Ovary (tissue), 9 donors: ENCODE measurements around the gene NEUROD4. TPM values are rescaled to one million over a fixed set of nuclear protein-coding genes. Genes with fewer than 3 reads are reported as not detected.

Source experiments
- DNase-seq, 5 donors: peaks; one replicate each; pipeline ENCODE4 v3.0.0-alpha.2; 2019 to 2020
- H3K27ac ChIP-seq, 2 donors: fragments of 200-600 bp; one replicate each; pipeline versions ENCODE4 v1.5.1 to v1.8.0; 2019 to 2022
- H3K27me3 ChIP-seq: fragments of 200-600 bp; one replicate; pipeline ENCODE4 v1.8.0; 2022
- H3K36me3 ChIP-seq: fragments of 200-600 bp; sonication (generic); one replicate; pipeline ENCODE4 v1.5.1; 2019
- H3K4me1 ChIP-seq: one replicate; pipeline ENCODE4 v1.8.1; 2013; ENCODE audit warnings: mild to moderate bottlenecking, moderate library complexity; ENCODE audit not compliant: insufficient read depth
- H3K4me3 ChIP-seq: fragments of 200-600 bp; sonication (generic); one replicate; pipeline ENCODE4 v1.5.1; 2017
- H3K9me3 ChIP-seq, 2 donors: fragments of 200-600 bp in 1 of 2; sonication (generic) in 1 of 2; one replicate each; pipeline versions ENCODE4 v1.5.1 to v1.8.1; 2013 to 2019; ENCODE audit warnings: mild to moderate bottlenecking in 1 of 2, moderate library complexity in 1 of 2
- EP300 ChIP-seq: sonication (generic); formaldehyde crosslinking; IDR thresholded peaks from one replicate; pipeline ENCODE4 v1.6.1; 2017; ENCODE audit warnings: antibody characterized with exemption
- POLR2A ChIP-seq: fragments of 450-650 bp; IDR thresholded peaks from one replicate; pipeline ENCODE4 v1.6.1; 2017; ENCODE audit warnings: antibody characterized with exemption, mild to moderate bottlenecking, moderate library complexity
- WGBS, 3 donors: extraction: QIAGEN DNeasy Blood & Tissue Kit in 1 of 3; methylation state at CpG; one replicate each; pipeline versions ENCODE4 v1.1.5 to v1.1.7; 2013 to 2017; 5-methylcytosine and 5-hydroxymethylcytosine counted together
- intact Hi-C, 4 donors: fragments of 100-400 bp; cut with DNase I; formaldehyde crosslinking; loops; one replicate each; pipeline versions ENCODE4 v1.11.0 to v1.15.1; 2022 to 2023
- polyA plus RNA-seq, 2 donors: library from polyadenylated mRNA; stranded (reverse); fragments of 200-250 nt in 1 of 2; fragments of 350-450 nt in 1 of 2; fragmentation: Illumina TruSeq in 1 of 2; extraction: RNeasy Lipid Tissue Mini Kit (QIAGEN cat#74804) in 1 of 2; gene quantifications; one replicate each; pipeline ENCODE4 v1.2.3, GENCODE V29; 2013 to 2014
- total RNA-seq, 7 donors: library from RNA; depleted of rRNA in 2 of 7; stranded (reverse); fragments of >200 nt in 2 of 7; fragmentation: NEBNext Ultra II Directional in 3 of 7; extraction: Animal tissue kit (Norgen Biotek cat#: 25700) in 3 of 7; gene quantifications; one replicate each; pipeline versions ENCODE4 v1.1.0 to v1.2.4, GENCODE V29; 2016 to 2023
- TF ChIP-seq, protein P1 (sequence below), 3 donors: fragments of 450-650 bp in 2 of 3; fragments of 200-600 bp in 1 of 3; IDR thresholded peaks; one replicate each; pipeline versions ENCODE4 v1.5.1 to v1.8.0; 2016 to 2022; ENCODE audit warnings: antibody characterized with exemption in 3 of 3, mild to moderate bottlenecking in 1 of 3
- donor health status: DM: no; HTN: no; CAD: no; lungs with moderate emphysema.
- donor health status: DM: no; HTN: no; CAD: no.
- donor health status: Bipolar disorder and iron deficiency.
- donor health status: DM: yes; HTN: yes; CAD: no.
- donor health status: DM: no; HTN: no; CAD: no.
- donor health status: DM: yes; HTN: yes; CAD: no.

NEUROD4 gene
- total and polyA plus RNA-seq, 9 donors = not detected

- Histone ChIP-seq H3K27ac (no peak overlapping the region), H3K36me3 (no peaks in the 10 kb centered on the region), H3K9me3 (no peaks in the 10 kb centered on the region), H3K27me3 (no peaks in the 10 kb centered on the region), H3K4me1 (no peaks in the 10 kb centered on the region), H3K4me3 (no peak overlapping the region)
- no peak for DNase-seq
- intact Hi-C loops = no loop called here
- no peak for TF ChIP-seq EP300
- no peak for TF ChIP-seq POLR2A
- TF ChIP-seq, protein P1, sequence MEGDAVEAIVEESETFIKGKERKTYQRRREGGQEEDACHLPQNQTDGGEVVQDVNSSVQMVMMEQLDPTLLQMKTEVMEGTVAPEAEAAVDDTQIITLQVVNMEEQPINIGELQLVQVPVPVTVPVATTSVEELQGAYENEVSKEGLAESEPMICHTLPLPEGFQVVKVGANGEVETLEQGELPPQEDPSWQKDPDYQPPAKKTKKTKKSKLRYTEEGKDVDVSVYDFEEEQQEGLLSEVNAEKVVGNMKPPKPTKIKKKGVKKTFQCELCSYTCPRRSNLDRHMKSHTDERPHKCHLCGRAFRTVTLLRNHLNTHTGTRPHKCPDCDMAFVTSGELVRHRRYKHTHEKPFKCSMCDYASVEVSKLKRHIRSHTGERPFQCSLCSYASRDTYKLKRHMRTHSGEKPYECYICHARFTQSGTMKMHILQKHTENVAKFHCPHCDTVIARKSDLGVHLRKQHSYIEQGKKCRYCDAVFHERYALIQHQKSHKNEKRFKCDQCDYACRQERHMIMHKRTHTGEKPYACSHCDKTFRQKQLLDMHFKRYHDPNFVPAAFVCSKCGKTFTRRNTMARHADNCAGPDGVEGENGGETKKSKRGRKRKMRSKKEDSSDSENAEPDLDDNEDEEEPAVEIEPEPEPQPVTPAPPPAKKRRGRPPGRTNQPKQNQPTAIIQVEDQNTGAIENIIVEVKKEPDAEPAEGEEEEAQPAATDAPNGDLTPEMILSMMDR (IDR thresholded peaks at IDR 0.05) = no peak
- WGBS, 3 donors = 34 to 47% (median 36%) methylated on average over 5 of the region's 5 CpGs
These were observed 37.7 kb downstream of the NEUROD4 start for GRCh38 chr12:55057481-55057880.

DNA sequence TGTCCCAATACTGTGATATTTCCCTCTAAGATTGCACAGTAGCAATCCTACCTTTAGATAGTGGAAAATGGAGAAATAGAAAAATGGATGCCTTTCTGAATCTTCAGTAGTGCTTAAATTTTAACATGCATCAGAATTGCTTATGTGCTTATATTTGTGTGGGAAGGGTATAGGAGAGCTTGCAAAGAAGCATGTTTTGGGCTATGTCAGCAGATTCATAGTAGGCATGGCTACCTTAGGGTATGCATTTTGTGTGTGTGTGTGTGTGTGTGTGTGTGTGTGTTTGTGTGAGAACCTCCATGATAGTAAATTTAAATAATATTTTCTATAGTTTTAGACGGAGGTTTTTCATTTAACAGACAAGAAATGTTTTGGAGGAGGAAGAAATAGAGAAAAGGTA lies 38.3 kb downstream of the NEUROD4 start:
- intact Hi-C loops = no loop called here
- Histone ChIP-seq H3K9me3 (no peaks in the 10 kb centered on the region), H3K4me1 (no peaks in the 10 kb centered on the region), H3K4me3 (no peak overlapping the region), H3K27ac (no peak overlapping the region), H3K27me3 (no peaks in the 10 kb centered on the region), H3K36me3 (no peaks in the 10 kb centered on the region)
- TF ChIP-seq, protein P1 (IDR thresholded peaks at IDR 0.05) = no peak
- no peak for TF ChIP-seq EP300
- no peak for TF ChIP-seq POLR2A
- 71 to 81% (median 72%) methylated on average over 1 of the region's 1 CpG for WGBS, 3 donors
- no peak for DNase-seq

GRCh38 chr12:55058776-55059175 lies 39.0 kb downstream of the NEUROD4 start:
- WGBS, 3 donors = 78 to 88% (median 85%) methylated on average over 4 of the region's 4 CpGs
- intact Hi-C loops = no loop called here
- TF ChIP-seq EP300 (no peak), POLR2A (no peak)
- TF ChIP-seq, protein P1 (IDR thresholded peaks at IDR 0.05) = no peak

GRCh38 chr12:55060470-55060869 lies 40.7 kb downstream of the NEUROD4 start:
- intact Hi-C loops = no loop called here
- Histone ChIP-seq H3K9me3 (no peaks in the 10 kb centered on the region), H3K4me3 (no peak overlapping the region), H3K36me3 (no peaks in the 10 kb centered on the region), H3K27me3 (no peaks in the 10 kb centered on the region), H3K27ac (no peak overlapping the region), H3K4me1 (no peaks in the 10 kb centered on the region)
- TF ChIP-seq, protein P1 (IDR thresholded peaks at IDR 0.05) = no peak
- 43 to 75% (median 74%) methylated on average over 2 of the region's 2 CpGs for WGBS, 3 donors
- DNase-seq = no peak

More at GRCh38 chr12:55058776-55059175, 39.0 kb downstream of the NEUROD4 start:
- Histone ChIP-seq H3K9me3 (no peaks in the 10 kb centered on the region), H3K36me3 (no peaks in the 10 kb centered on the region), H3K4me1 (no peaks in the 10 kb centered on the region), H3K27me3 (no peaks in the 10 kb centered on the region), H3K27ac (no peak overlapping the region), H3K4me3 (no peak overlapping the region)
- DNase-seq = no peak

DNA sequence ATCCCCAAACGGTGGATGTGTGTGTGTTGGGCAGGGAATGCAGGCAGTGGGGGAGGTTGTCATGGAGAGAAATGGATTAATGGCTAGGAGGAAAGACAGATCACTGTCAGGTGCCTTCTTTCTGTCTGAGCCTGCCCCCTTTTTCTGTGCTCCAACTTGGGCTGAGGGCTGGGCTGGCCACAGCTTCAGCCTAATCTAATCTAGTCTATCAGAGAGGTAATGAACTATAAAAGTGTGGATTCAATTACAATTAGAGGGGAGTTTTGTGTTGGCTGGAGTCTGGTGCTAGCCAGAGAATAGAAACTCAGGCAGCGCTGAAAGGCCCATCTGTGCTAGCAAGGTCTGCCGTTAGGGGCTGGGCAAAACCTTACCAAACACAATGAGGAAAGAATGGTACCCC lies 41.2 kb downstream of the NEUROD4 start:
- no peak for DNase-seq
- H3K9me3 ChIP-seq = no peaks in the 10 kb centered on the region
- TF ChIP-seq POLR2A (no peak), EP300 (no peak)
- TF ChIP-seq, protein P1 (IDR thresholded peaks at IDR 0.05) = no peak
- no peak overlapping the region for H3K27ac ChIP-seq
- no peaks in the 10 kb centered on the region for H3K4me1 ChIP-seq
- intact Hi-C loops = no loop called here
- WGBS, 3 donors = 42 to 46% (median 46%) methylated on average over 3 of the region's 3 CpGs
- no peak overlapping the region for H3K4me3 ChIP-seq
- no peaks in the 10 kb centered on the region for H3K27me3 ChIP-seq
- H3K36me3 ChIP-seq = no peaks in the 10 kb centered on the region
